ENCODE data around the gene GDI2. TPM values are rescaled to one million over a fixed set of nuclear protein-coding genes. Genes with fewer than 3 reads are reported as not detected.
"Not testable (repeated sequence)": the region's sequence is repeated elsewhere in the genome, so short reads cannot be mapped to it uniquely, and the experiment has no call there.

Gene GDI2
- total RNA-seq, 6 donors from 2014 or later, result 77.5 to 239 (median 176) TPM

GRCh38 chr10:5779730-5780129 is 33.5 kb downstream of the GDI2 start:
- ATAC-seq (ENCODE audit: low FRiP score in 2 of 2) (peak in 1 of 2 donors; percentile 53), DNase-seq (no peak)
- Histone ChIP-seq H3K36me3 (peaks cover 13 to 56% (median 27%) of the 10 kb centered on the region in 4 donors), H3K27ac (no peak overlapping the region), H3K4me1 (peaks cover 6 to 18% (median 16%) of the 10 kb centered on the region in 4 donors), H3K9me3 (no peaks in the 10 kb centered on the region), H3K4me3 (no peak overlapping the region), H3K27me3 (no peaks in the 10 kb centered on the region)
- 90 to 92% methylated on average over 3 of the region's 3 CpGs for WGBS, 2 donors
- no peak for TF ChIP-seq POLR2A (IDR thresholded peaks at IDR 0.05)
- TF ChIP-seq, protein P1, sequence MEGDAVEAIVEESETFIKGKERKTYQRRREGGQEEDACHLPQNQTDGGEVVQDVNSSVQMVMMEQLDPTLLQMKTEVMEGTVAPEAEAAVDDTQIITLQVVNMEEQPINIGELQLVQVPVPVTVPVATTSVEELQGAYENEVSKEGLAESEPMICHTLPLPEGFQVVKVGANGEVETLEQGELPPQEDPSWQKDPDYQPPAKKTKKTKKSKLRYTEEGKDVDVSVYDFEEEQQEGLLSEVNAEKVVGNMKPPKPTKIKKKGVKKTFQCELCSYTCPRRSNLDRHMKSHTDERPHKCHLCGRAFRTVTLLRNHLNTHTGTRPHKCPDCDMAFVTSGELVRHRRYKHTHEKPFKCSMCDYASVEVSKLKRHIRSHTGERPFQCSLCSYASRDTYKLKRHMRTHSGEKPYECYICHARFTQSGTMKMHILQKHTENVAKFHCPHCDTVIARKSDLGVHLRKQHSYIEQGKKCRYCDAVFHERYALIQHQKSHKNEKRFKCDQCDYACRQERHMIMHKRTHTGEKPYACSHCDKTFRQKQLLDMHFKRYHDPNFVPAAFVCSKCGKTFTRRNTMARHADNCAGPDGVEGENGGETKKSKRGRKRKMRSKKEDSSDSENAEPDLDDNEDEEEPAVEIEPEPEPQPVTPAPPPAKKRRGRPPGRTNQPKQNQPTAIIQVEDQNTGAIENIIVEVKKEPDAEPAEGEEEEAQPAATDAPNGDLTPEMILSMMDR (IDR thresholded peaks at IDR 0.05), result no peak

DNA sequence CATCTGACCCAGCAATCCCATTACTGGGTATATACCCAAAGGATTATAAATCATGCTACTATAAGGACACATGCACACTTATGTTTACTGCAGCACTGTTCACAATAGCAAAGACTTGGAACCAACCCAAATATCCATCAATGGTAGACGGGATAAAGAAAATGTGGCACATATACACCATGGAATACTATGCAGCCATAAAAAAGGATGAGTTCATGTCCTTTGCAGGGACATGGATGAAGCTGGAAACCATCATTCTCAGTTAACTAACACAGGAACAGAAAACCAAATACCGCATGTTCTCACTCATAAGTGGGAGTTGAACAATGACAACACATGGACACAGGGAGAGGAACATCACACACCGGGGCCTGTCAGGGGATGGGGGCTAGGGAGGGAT is 35.5 kb downstream of the GDI2 start:
- H3K9me3 ChIP-seq; H3K27me3 ChIP-seq; DNase-seq; H3K27ac ChIP-seq; ATAC-seq (ENCODE audit: low FRiP score in 2 of 2); H3K4me3 ChIP-seq: not testable (repeated sequence)
- 81 to 94% methylated on average over 3 of the region's 3 CpGs for WGBS, 2 donors
- Histone ChIP-seq H3K4me1 (peaks cover 6 to 18% (median 16%) of the 10 kb centered on the region in 4 donors), H3K36me3 (peaks cover 0 to 56% (median 22%) of the 10 kb centered on the region in 4 donors)

DNA sequence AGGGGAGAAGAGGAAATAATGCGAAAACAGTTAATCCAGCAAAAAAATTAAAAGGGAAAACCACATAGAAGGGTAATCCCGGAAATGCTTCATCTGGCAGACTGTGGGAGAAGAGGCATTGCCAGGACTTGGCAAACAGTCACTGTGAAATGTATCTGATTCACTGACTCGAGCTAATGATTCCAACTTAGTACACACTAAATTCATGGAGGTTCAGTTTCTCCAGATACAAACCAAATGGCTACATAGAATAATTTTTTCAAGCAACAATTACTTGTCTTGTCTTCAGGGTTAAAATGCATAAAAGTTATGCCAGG is 36.4 kb downstream of the GDI2 start:
- no peak for TF ChIP-seq EP300 (IDR thresholded peaks at IDR 0.05)
- TF ChIP-seq, protein P1 (IDR thresholded peaks at IDR 0.05), result no peak
- 42 to 53% methylated on average over 3 of the region's 3 CpGs for WGBS, 2 donors
- ATAC-seq (ENCODE audit: low FRiP score in 2 of 2) (peak in 1 of 2 donors; percentile 62), DNase-seq (no peak)
- Histone ChIP-seq H3K4me3 (no peak overlapping the region), H3K27ac (peak overlapping the region in 1 of 4 donors; percentile 31), H3K9me3 (no peaks in the 10 kb centered on the region), H3K27me3 (no peaks in the 10 kb centered on the region), H3K4me1 (peaks cover 6 to 18% (median 16%) of the 10 kb centered on the region in 4 donors), H3K36me3 (peaks cover 0 to 56% (median 24%) of the 10 kb centered on the region in 4 donors)

DNA sequence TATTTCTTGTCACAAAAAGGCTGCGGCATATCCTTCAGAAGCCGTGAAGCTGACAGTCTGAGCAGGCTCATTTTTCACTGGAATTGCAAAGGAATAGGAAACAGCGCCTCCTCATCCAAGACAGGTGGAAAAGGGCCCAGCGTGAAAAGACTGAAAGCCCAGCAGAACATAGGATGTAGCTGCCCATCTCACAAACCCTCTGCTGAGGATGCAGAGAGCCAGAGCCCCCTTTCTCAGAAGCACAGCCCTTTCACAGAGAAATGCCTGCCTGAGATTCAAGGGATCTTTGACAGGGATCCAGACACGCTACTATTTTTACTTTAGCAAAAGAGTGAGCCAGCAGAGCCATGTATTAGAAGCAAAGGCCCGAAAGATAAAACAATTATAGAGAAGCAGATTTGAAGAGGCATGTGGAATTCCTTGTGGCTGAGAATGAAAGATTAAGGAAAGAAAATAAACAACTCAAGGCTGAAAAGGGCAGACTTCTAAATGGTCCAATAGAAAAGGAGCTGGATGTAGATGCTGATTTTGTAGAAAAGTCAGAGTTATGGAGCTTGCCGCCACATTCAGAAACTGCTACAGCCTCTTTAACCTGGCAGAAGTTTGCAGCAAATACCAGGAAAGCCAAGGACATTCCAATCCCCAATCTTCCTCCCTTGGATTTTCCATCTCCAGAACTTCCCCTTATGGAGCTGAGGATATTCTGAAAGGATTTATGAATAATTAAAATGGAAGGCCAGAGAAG is 36.9 kb downstream of the GDI2 start:
- Histone ChIP-seq H3K9me3 (no peaks in the 10 kb centered on the region), H3K4me1 (peaks cover 6 to 18% (median 16%) of the 10 kb centered on the region in 4 donors), H3K27ac (peak overlapping the region in 3 of 4 donors; percentile 31 to 50 (median 40)), H3K27me3 (no peaks in the 10 kb centered on the region), H3K36me3 (peaks cover 0 to 59% (median 26%) of the 10 kb centered on the region in 4 donors), H3K4me3 (no peak overlapping the region)
- TF ChIP-seq, protein P1 (IDR thresholded peaks at IDR 0.05), result no peak
- TF ChIP-seq POLR2A (IDR thresholded peaks at IDR 0.05) (no peak), EP300 (IDR thresholded peaks at IDR 0.05) (no peak), POLR2AphosphoS5 (IDR thresholded peaks at IDR 0.05) (no peak)
- DNase-seq (no peak), ATAC-seq (ENCODE audit: low FRiP score in 2 of 2) (no peak)
- whole genome bisulfite sequencing, 2 donors, result 75 to 86% methylated on average over 7 of the region's 7 CpGs

DNA sequence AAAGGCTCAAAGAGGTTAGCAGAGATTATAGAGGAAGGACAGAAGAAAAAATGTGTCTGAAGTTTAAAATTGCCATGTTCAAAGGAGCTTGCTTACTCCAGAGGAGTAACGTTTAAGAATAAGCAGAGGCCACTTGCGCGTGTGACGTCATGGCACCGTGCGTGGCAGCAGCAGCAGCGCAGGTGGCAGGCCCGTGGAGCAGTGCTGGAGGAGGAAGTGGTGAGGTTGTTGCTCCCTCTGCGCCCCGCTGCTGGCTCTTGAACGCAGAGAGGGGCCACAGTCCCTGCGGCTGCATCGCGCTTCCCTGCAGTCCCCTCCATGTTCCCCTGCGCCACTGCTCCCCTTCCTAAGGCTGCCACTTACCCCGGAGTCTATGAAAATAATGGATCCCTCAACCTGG is 37.5 kb downstream of the GDI2 start:
- Histone ChIP-seq H3K4me3 (no peak overlapping the region), H3K4me1 (peaks cover 6 to 18% (median 16%) of the 10 kb centered on the region in 4 donors), H3K27me3 (no peaks in the 10 kb centered on the region), H3K27ac (peak overlapping the region in 3 of 4 donors; percentile 1 to 50 (median 40)), H3K36me3 (peaks cover 0 to 58% (median 26%) of the 10 kb centered on the region in 4 donors), H3K9me3 (no peaks in the 10 kb centered on the region)
- ATAC-seq (ENCODE audit: low FRiP score in 2 of 2) (peak; percentile 36 to 75), DNase-seq (peak; percentile 58 to 85)
- TF ChIP-seq, protein P1 (IDR thresholded peaks at IDR 0.05), result no peak
- TF ChIP-seq POLR2A (IDR thresholded peaks at IDR 0.05), result no peak
- TF ChIP-seq EP300 (IDR thresholded peaks at IDR 0.05), result no peak
- no peak for TF ChIP-seq POLR2AphosphoS5 (IDR thresholded peaks at IDR 0.05)
- WGBS, 2 donors, result 63 to 75% methylated on average over 9 to 16 of the region's 16 CpGs

Measured in upper lobe of left lung (tissue), 6 donors.